Measurements from ENCODE around the gene KCNQ1OT1.
"Not testable (repeated sequence)": the region's sequence is repeated elsewhere in the genome, so short reads cannot be mapped to it uniquely, and the experiment has no call there.

KCNQ1OT1 gene

DNA sequence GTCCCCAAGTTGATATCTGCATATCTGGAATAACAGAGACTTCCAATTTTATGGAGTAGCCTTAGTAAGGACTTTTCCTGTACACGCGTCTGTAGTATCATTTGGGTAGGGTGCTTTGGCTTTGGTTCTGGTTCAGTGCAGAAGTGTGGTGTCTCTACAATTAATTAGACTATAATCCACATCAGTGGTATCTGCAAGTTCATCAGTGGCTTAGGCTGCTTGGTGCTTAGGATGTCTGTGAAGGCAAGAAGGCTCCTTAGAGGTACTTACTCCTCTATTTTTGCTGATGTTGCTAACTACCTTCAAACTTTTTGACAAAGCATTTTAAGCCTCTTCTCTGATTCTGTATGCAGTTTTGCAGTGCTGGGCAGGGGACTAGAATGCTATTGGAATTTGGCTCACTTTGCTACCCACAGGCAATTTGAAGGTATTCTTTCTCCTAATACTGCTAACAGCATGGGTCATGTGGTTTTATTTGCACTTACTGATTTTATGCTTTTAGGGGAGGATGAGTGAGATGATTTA lies 49.4 kb downstream of the KCNQ1OT1 start:
- DNase-seq: no peak

DNA sequence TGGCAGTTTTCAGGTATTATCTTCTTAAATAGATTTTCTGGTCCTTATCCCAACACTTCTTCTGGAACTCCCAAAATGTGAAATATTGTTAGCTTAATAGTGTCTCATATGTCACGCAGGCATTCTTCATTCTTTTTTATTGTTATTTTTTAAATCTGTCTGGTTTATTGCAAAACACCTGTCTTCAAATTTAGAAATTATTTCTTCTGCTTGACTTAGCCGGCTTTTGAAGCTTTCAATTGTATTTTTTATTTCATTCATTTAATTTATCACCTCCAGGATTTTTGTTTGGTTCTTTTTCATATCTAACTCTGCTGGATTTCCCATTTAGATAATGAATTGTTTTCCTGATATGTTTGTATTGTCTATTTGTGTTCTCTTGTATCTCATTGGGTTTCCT lies 49.9 kb downstream of the KCNQ1OT1 start:
- DNase-seq: no peak

DNA sequence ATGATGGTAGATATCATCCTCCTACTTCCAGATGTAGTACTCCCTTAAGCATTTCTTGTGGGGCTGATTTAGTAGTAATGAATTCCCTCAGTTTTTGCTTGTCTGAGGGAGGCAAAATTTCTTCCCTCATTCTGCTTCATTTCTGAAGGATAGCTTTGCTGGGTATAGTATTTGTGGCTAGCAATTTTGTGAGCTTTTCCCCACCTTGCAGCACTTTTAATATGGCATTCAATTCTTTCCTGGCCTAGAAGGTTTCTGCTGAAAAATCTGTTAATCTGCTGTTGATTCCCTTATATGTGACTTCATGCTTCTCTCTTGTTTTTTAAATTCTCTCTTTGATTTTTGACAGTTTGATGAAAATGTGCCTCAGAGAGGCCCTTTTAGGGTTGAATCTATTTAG lies 50.4 kb downstream of the KCNQ1OT1 start:
- DNase-seq: no peak

DNA sequence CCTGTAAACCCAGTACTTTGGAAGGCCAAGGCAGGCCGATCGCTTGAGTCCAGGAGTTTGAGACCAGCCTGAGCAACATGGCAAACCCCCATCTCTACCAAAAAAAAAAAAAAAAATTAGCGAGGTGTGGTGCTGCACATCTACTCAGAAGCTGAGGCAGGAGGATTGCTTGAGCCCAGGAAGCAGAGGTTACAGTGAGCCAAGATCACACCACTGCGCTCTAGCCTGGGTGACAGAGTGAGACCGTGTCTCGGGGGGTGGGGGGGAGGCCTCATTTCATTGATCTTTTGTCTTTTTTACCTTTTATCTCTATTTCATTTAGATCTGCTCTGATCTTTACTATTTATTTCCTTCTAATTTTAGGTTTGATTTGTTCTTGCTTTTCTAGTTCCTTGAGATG lies 51.8 kb downstream of the KCNQ1OT1 start:
- no peak for DNase-seq

DNA sequence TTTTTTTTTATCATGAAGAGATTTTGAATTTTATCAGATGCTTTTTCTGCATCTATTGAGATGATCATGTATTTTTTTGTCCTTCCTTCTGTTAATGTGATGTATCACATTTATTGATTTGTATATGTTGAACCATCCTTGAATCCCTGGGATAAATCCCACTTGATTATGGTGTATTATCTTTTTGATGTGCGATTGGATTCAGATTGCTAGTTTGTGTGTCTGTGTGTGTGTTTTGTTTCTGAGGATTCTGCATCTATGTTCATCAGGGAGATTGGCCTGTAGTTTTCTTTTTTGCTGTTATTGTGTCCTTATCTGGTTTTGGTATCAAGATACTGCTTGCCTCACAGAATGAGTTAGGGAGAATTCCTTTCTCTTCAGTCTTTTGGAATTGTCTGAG lies 52.6 kb downstream of the KCNQ1OT1 start:
- DNase-seq: no peak

DNA sequence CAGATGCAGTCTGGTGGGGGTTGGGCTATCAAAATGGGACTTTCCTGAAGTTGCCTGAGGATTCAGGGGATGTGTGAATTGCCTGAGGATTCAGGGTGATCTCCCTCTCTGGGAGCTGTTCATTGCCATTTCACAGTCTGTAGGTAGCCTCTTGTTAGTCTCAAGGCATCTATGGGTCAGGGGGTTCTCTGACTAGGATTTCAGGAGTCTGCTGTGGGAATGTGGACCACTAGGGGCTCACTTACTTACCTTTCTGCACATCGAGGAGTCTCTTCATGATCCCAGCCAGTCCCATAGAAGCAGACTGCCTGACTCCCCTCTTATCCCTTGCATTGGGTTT lies 54.0 kb downstream of the KCNQ1OT1 start:
- DNase-seq: no peak

DNA sequence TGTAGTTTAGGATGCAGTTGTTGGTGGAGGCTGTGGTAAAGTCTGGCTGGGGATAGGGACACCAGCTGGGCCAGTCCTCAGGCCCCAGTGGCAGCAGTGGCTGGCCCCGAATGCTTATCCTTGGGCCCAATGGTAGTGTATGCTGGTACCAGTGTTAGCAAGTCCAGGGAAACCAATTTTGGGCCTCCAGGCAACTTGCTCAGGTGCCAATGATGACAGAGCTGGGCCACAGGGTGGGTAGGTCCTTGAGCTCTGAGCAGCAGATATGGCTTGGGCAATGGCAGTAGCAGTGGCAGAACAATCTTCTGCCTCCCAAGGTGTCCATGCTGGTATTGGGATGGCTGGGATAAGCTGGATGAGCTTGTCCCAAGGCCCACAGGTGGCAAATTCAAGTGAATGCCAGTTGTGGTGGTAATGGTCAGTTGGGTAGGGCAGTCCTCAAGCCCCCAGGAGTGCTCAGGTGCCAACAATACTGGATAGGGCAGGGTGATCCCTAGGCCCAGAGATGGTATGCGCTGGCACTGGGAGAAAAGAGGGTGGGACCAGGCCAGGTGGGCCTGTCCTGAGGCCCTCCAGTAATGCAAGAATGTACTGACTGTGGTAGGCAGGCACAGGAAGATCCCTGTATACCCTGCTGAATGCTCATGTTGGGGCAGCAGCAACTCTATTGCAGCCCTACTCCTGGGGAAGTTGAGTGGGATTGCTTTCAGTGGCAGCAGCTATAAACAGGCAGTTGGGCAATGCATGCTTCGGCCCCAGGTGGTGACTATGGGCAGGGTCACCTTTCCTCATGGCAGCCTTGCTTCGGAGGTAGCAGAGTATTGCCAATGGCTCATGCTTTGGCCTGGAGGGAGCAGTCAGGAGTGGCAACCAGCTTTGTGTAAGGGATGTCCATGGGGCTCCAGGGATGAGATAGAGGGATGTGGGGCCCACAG lies 54.7 kb downstream of the KCNQ1OT1 start:
- DNase-seq: no peak

DNA sequence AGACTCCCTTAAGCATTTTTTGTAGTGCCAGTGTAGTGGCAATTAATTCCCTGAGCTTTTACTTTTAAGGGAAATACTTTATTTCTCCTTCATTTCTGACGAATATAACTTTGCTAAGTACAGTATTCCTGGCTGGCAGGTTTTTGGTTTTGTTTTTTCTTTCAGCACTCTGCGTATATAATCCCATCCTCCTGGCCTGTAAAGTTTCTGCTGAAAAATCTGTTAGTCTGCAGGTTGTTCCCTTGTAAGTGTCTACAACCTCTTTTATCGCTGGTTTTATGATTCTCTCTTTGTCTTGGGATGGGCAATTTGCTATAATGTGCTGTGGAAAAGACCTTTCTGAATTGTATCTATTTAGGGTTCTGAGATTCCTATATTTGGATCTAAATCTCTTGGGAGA lies 56.0 kb downstream of the KCNQ1OT1 start:
- no peak for DNase-seq

DNA sequence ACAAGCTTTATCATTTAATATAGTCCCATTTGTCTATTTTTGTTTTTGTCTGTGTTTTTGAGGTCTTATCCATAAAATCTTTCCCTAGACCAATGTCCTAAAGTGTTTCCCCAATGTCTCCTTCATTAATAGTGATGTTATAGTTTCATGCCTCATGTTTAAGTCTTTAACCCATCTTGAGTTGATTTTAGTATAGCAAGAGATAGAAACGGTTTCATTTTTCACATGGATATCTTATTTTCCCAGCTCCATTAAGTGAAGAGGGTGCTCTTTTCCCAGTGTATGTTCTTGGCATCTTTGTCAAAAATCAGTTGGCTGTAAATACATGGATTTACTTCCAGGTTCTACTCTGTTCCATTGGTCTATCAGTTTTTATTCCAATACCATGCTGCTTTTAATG lies 58.2 kb downstream of the KCNQ1OT1 start:
- no peak for DNase-seq

DNA sequence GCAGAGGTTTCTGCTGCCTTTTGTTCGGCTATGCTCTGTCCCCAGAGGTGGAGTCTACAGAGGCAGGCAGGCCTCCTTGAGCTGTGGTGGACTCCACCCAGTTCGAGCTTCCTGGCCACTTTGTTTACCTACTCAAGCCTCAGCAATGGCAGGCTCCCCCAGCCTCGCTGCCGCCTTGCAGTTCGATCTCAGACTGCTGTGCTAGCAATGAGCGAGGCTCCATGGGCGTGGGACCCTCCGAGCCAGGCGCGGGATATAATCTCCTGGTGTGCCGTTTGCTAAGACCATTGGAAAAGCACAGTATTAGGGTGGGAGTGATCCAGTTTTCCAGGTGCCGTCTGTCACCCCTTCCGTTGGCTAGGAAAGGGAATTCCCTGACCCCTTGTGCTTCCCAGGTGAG lies 60.0 kb downstream of the KCNQ1OT1 start:
- DNase-seq: not testable (repeated sequence)

DNA sequence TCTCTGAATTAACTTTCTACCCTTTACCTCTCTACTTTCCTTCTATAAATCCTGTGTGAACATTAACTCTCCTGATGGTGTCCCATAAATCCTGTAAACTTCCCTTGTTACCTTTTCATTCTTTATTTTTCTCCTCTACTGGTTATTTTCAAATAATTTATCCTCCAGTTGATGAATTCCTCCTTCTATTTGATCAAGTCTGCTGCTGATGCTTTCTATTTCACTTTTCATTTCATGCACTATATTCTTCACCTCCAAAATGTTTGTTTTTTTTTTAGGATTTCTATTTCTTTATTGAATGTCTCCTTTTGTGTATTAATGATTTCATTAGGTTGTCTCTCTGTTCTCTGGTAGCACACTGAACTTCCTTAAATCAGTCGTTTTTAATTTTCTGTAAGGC lies 68.6 kb downstream of the KCNQ1OT1 start:
- DNase-seq: no peak

DNA sequence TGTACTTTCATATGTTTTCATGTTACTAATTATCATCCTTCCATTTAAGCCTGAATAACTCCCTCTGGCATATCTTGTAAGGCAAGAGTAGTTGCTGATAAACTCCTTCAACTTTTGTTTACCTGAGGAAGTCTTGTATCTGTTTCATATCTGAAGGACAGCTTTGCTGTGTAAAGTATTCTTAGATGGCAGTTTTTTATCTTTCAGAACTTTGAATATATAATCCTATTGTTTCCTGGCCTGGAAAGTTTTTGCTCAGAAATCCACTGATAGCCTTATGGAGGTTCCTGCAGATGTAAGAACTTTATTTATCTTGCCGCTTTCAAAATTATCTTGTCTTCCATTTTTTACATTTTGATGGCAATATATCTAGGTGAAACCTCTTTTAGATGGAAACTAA lies 69.1 kb downstream of the KCNQ1OT1 start:
- no peak for DNase-seq

DNA sequence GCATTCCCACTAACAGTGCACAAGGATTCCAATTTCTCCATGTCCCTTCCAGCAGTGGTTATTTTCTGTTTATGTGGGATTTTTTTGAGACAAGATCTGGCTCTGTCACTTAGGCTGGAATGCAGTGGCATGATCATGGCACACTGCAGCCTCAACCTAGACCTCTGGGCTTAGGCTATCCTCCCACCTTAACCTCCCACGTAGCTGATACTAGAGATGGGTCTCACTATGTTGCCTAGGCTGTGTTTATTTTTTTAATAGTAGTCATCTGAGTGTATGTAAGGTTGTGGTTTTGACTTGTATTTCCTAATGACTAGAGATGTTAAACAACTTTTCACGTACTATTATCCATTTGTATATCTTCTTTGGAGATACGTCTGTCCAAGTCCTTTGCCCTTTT lies 74.6 kb downstream of the KCNQ1OT1 start:
- no peak for DNase-seq

DNA sequence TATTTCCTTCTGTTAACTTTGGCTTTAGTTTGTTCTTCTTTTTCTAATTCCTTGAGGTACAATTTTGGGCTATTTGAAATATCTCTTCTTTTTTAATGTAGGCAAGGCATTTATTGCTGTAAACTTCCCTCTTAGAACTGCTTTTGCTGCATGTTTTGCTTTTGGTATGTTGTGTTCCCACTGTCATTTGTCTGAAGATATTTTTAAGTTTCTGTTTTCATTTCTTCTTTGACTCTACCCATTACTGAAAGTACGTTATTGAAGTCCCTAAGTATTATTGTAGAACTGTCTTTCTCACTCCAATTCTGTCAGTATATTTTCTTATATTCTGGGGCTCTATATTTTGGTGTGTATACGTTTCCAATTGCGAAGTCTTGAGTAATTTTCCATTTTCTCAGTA lies 77.9 kb downstream of the KCNQ1OT1 start:
- no peak for DNase-seq

DNA sequence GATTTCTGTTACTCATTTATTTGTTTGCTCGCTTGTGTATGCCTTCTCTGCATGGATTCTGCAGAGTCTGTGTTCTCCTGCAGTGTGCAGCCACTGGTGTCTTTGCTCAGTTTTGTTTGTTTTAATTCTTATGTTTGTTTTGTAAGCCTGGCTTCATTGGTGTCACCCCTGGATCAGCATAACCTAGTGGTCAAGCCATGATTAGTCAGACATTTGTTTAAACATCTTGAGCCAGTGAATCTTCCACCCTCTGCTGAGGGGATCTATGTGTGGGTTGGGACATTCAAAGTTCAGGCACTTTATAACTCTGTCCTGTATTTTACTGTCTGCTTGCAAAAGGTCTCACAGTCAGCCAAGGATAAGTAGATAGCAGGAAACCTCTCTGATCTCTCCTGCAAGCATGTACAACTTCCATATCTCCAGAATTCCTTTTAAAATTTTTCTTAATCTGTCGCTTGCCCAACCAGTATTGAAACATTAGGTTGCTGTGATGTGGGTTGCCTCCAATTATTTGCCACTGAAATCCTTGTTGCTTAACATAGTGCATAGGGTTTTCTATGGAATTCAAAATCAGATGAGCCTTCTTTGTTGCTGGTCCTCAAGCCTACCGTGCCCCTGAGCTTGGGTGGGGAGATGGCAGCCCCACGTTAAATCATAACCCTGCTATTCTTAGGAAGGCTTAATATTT lies 86.8 kb downstream of the KCNQ1OT1 start:
- no peak for DNase-seq

DNA sequence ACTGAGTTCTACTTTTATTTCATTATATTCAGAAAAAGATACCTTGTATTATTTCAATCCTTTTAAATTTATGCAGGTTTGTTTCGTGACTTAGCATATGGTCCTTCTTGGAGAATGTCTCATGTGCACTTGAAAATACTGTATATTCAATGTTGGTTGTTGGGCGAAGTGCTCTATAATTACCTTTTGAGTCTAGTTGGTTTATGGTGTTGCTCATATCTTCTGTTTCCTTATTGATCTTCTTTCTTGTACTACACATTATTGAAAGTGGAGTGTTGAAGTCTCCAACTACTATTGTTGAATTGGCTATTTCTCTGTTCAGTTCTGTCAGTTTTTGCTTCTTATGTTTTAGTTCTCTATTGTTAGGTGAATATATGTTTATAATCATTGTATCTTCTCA lies 90.4 kb downstream of the KCNQ1OT1 start:
- no peak for DNase-seq

DNA sequence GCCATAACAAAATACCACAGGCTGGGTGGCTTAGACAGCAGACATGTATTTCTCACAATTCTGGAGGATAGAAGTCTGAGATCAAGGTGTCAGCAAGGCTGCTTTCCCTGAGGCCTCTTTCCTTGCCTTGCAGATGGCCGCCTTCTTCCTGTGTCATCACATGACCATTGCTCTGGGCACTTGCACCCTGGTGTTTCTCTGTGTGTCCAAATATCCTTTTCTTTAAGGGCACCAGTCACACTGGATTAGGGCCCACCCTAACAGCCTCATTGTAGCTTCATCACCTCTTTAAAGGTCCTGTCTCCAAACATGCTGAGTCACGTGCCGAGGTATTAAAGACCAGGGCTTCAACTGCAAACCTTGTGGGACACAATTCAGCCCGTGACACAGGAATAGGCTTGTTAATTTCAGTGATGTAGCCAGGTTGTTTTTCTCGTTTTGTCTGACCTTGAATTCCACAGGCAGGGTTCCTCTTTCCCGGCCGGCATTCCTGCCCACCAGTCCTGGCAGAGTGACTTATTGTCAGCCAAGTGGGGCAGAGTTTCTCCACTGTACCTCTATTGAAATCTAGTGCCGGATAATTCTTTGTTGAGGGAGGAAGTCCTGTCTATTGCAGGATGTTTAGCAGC lies 100.1 kb downstream of the KCNQ1OT1 start:
- no peak for DNase-seq

DNA sequence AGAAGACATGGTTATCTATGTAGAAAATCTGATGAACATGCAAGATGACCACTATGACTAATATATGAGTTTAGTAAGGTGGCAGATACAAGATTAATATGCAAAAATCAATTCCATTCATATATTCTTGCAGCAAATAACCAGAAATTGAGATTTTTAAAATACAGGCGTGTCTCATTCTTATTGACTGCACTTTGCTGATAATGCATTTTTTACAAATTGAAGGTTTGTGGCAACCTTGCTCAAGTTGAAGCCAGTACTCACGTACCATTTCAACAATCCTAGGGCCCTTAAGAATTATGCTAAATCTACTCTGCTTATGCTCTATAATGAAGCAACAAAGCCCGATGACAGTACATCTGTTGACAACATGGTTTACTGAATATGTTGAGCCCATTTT lies 104.6 kb downstream of the KCNQ1OT1 start:
- no peak for DNase-seq

DNA sequence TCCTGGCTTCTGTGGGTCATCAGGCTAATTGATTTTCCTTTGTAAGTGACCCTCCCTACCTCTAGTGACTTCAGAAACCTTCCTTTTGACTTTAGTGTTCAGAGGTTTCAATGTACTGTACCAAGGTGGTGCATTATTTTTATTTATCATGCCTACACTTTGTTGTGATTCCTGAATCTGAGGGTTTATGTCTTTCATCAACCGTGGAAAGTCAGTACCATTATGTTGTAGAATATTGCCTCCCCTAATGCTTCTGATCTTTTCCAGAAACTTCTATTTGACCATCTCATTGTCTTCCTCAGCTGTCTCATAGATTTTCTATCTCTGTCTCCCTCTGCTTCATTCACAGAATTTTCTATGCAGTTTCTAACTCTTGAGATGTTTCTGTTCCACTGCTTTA lies 105.5 kb downstream of the KCNQ1OT1 start:
- no peak for DNase-seq

DNA sequence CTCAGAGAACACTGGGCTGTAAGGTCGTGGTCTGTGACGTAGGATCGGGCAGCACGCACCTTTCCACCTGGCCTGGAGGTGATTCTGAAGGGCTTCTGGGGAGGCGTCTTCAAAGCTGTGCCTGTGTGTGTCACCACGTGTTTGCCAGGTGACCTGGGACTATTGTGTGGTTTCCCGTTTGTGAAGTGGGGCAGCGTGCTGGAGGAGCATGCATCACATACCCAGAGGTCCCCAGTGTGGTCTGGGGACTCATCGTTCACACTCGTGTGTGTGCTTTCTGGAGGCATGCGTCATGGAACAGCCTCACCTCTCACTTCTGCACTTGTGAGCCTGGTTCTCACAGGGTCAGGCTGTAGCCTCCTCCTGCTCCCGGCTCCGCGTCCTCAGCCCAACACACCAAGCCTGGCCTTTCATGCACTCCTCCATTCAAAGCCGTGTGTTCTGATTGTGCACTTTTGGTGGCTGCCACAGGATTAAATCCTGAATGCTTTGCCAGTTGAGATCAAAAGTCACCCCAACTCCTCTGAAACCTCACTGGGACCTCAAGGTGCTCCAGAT lies 106.3 kb downstream of the KCNQ1OT1 start:
- DNase-seq: no peak

DNA sequence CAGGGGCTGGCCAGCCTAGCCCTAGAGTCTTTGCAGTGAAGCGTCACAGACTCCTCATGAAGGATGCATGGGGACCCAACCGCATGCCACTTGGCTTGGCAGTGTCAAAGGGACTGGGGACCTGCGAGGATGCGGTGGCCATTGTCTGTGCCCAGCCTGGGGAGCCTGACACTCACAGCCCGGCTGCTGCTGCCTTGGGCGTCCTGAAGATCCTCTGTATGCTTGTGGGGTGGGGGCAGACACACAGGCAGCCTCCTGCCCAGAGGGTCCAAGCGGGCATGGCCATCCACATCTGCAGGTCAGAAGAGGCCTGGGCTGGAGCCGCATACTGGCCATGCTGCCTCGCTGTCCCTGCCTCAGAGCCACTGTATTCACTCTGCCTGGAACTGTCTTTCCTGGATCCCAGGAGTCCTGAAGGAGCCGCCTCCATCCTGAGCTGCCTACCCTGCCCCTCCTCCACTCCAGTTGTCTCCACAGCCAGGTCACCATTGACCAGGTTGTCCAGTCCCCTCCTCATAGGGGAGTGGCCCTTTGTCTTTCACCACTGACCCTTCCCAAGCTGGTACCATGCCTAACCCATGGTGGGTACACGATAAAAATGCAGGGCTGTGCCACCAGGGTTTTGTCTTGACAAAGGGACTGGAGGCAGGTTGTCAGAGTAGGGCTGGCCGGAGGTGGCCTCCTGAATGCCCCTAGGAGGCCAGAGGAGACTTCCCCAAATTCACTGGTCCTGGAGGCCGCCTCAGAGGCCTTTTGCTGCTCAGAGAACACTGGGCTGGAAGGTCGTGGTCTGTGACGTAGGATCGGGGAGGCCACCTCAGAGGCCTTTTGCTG lies 107.0 kb downstream of the KCNQ1OT1 start:
- no peak for DNase-seq

DNA sequence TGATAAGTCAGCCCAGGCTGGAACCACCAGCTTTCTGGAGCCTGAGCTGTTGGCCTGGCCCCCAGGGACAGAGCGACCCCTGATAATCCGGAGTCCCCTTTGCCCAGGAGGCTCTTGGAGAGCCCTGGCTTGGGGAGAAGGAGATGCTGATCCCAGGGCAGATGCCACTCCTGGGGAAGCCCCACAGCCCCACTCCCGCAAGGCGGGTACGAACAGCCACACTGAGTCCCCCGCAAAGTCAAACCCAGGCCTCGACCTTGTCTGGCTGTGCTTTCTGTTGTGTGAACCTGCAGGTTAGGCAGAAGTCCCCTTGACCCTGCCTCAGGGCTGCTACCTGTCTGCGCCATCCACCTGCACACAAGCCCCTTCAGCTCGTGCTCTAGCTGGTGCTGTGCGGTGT lies 108.0 kb downstream of the KCNQ1OT1 start:
- DNase-seq: no peak

Data from activated T-cell treated with anti-CD3 and anti-CD28 coated beads, Interleukin-2, amount 50 U/mL, for 1 hour (primary cell).